ENCODE measurements around the gene CADM1. TPM values are rescaled to one million over a fixed set of nuclear protein-coding genes. Genes with fewer than 3 reads are reported as not detected.

CADM1 gene
- total RNA-seq, 4 donors from 2014 or later = 2.9 to 25.7 (median 9.6) TPM

DNA sequence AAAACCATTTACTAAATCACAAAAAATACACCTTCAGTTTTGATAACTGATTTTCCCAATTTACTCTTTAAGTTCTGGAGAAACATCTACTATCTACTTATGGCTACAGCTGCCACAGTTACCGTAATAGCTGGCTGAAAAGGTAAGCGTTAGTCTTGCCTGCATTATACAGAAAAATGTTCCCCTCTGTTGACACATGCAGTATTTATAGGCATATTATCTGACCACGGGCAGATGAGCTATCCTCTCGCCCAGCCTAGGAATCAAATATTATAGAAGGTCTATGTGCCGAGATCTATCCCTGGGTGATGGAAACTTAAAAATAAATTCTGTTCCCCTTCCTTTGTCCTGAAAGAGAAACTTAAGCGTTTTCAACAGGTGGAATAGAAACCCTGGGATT is 283.8 kb downstream of the CADM1 start:
- TF ChIP-seq, protein P1, sequence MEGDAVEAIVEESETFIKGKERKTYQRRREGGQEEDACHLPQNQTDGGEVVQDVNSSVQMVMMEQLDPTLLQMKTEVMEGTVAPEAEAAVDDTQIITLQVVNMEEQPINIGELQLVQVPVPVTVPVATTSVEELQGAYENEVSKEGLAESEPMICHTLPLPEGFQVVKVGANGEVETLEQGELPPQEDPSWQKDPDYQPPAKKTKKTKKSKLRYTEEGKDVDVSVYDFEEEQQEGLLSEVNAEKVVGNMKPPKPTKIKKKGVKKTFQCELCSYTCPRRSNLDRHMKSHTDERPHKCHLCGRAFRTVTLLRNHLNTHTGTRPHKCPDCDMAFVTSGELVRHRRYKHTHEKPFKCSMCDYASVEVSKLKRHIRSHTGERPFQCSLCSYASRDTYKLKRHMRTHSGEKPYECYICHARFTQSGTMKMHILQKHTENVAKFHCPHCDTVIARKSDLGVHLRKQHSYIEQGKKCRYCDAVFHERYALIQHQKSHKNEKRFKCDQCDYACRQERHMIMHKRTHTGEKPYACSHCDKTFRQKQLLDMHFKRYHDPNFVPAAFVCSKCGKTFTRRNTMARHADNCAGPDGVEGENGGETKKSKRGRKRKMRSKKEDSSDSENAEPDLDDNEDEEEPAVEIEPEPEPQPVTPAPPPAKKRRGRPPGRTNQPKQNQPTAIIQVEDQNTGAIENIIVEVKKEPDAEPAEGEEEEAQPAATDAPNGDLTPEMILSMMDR (IDR thresholded peaks at IDR 0.05; ENCODE audit: low read depth) = no peak

DNA sequence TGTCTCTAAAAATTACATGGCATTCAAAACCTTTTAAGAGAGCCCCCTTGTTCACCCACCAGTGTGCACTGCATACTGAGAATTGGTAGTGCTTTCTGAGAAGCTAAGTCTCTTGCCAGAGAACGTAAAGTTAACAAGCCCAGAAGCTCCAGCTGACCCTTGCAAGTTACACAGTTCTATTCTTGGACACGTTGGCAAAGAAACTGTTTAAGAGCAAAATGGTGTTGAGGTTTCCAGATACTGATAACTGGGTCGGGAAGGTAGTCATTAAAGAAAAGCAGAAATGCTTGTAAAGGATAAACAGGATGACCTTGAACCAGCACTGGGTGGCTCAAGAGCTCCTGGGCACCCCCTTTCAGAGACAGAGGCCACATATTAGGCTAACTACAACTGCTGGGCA is 284.8 kb downstream of the CADM1 start:
- TF ChIP-seq, protein P1 (IDR thresholded peaks at IDR 0.05; ENCODE audit: low read depth) = no peak

DNA sequence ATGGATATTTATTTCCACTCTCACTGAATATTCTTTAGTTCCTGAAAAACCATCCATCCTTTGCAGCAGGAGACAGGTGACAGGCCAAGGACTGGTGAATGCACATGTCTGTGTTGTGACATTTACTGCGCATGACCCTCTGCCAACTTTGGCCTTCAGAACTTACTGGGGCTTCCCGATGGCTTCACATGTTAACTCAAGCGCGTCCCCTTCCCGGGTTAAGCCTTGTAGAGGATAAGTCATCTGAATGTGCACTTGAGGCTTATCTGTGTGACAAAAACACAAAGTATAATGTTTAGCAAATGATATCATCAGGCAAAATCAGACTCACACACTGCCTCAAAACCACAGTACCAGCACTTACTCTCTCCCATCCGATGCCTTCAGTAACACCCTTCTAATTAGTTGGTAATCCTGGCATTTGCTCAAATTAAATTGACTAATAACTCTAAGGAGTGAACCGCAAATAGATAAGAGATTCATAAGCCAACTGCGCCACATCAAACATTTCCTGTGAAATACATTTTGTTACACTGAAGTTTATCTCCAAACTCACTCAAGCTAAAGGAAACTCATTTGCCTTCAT is 286.4 kb downstream of the CADM1 start:
- TF ChIP-seq, protein P1 (IDR thresholded peaks at IDR 0.05; ENCODE audit: low read depth) = no peak

DNA sequence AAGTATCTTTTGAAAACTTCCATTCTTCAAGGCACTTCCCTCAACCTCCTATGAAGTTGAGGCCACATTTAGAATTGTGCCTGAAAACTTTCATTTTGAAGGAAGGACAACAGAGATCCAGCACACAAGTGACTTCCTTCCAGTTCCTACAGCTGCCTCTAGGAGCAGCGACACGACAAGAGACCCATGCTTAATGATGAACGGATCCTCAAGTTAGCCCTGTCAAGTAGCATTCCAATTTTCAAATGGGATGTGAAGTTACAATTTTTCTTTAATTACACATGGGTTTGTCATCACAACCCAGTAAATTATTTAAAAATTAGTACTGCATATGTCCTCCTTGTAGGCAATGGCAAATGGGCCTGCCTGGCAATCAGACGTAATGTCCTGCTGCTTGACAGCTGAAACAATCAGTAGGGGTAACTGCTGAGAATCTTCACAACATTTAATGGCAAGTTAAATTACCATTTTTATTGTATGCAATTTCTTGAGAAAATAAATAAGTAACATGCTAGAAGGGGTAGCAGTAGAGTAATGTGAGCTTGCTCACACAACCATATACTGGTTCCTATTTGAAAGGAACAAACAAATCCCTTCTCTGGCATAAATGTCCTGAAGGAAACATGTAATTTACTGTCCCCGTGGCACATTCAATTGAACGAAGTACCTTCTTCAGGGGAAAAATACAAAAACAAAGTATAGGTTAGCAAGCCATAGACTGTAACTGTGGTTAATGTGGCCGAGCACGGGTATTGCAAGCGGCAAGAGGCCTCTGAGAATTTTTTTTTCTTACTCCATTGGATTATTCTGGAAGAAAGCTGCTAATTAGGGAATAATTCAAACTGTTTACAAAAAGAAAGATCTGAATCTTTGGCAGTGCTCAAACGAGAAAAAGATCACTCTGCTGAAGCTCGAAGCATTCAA is 288.3 kb downstream of the CADM1 start:
- TF ChIP-seq, protein P1 (IDR thresholded peaks at IDR 0.05; ENCODE audit: low read depth) = no peak

DNA sequence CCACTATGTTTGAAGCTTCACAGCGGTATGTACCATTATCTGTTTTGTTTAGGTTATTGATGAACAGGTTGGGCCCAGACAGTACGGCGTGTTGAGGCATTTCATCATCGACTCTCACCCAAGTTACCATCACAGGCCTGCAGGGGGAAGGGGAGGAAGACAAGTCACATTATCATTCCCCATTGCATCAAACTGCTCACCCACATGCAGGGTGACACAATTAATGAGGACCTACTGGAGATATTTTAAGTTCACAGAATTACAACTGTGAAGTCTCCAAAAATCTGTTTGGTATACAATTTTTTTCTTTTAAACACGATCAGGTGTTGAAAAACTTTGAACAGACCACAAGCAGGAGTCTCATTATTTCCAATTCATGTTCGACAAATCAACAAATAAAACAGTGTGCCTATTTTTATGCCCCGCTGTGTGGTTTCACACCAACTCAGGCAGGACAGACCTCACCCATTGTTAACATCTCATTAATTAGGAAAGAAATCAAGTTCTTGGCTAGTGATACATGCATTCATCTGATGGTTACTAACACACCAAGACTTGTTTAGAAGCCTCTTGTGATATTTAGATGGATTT is 289.5 kb downstream of the CADM1 start:
- TF ChIP-seq, protein P1 (IDR thresholded peaks at IDR 0.05; ENCODE audit: low read depth) = no peak

DNA sequence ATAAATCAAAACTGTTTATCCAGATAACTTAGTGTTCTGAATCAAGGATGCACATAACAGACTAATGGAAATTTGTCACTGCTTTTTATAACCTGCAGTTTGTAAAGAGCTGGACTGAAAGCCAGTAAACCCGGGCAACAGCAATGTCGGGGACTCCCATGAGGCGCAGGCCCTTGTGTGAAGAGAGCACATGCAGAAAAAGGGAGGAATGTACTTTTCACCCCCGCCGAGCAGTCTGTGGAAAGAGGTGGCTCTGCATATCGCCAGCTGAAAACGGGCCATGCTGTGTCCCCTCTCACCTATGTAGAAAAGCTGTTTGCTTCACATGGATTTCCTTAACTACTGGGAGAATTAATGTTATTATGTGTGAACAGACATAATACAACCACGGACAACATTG is 291.2 kb downstream of the CADM1 start:
- TF ChIP-seq, protein P1 (IDR thresholded peaks at IDR 0.05; ENCODE audit: low read depth) = no peak

DNA sequence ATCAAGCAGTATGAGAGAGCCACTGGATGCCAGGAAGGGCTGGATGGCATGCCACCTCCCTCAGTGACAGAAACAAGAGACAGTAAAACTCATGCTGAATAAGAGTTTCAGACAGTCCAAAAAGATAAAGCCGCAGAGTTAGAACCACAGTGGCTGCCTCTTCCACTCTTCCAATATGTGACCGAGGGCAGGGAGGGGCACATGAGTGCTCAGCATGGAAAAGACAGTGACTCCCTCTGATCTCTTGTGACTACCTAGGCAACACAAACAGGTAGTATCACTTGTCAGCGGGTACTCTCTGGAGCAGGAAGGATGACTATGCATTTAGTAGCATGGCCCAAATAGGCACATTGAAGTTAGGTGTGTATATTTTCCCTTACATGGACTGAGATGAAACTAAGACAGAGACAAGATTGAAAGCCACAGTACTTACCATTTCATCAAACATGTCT is 295.4 kb downstream of the CADM1 start:
- TF ChIP-seq, protein P1 (IDR thresholded peaks at IDR 0.05; ENCODE audit: low read depth) = no peak
